Right lobe of liver (tissue), 6 donors: Measurements from ENCODE around the gene GALNTL6. TPM values are rescaled to one million over a fixed set of nuclear protein-coding genes. Genes with fewer than 3 reads are reported as not detected.
A peak's percentile ranks its signal among the peaks of the same experiment; 100 is the strongest.

ENCODE experiments used
- ATAC-seq, 4 donors: fragments of 200-7000 bp; cut with Tn5 transposase; one replicate each; pipeline ENCODE4 v1.9.1; 2020; ENCODE audit warnings: mild to moderate bottlenecking in 4 of 4, moderate library complexity in 4 of 4
- DNase-seq, 3 donors: peaks; one replicate each; pipeline ENCODE4 v3.0.0-alpha.2; 2020
- H3K27ac ChIP-seq, 3 donors: fragments of 200-600 bp; one replicate each; pipeline ENCODE4 v1.8.0; 2022
- H3K27me3 ChIP-seq, 2 donors: fragments of 200-600 bp; one replicate each; pipeline ENCODE4 v1.8.0; 2022
- H3K36me3 ChIP-seq, 4 donors: fragments of 200-600 bp; sonication (generic) in 1 of 4; one replicate each; pipeline versions ENCODE4 v1.5.1 to v1.8.0; 2017 to 2022; ENCODE audit warnings: control low read depth in 1 of 4
- H3K4me1 ChIP-seq, 4 donors: fragments of 200-600 bp; sonication (generic) in 1 of 4; one replicate each; pipeline versions ENCODE4 v1.5.1 to v1.8.0; 2017 to 2022; ENCODE audit warnings: control low read depth in 1 of 4
- H3K4me3 ChIP-seq, 3 donors: fragments of 200-600 bp; one replicate each; pipeline ENCODE4 v1.8.0; 2022
- H3K9me3 ChIP-seq, 4 donors: fragments of 200-600 bp; sonication (generic) in 1 of 4; one replicate each; pipeline versions ENCODE4 v1.5.1 to v1.8.0; 2017 to 2022; ENCODE audit warnings: control low read depth in 1 of 4
- POLR2A ChIP-seq: fragments of 450-650 bp; IDR thresholded peaks from one replicate; pipeline ENCODE4 v1.6.1; 2017; ENCODE audit warnings: antibody characterized with exemption, mild to moderate bottlenecking
- WGBS: methylation state at CpG from one replicate; pipeline ENCODE4 v1.1.6; 2018; ENCODE audit warnings: low coverage, low lambda C conversion rate; ENCODE audit not compliant: insufficient coverage; ENCODE audit errors: missing lambda C conversion rate; 5-methylcytosine and 5-hydroxymethylcytosine counted together
- intact Hi-C, 2 donors: fragments of 100-400 bp; cut with DNase I; formaldehyde crosslinking; loops; one replicate each; pipeline versions ENCODE4 v1.11.2 to v1.14.1; 2022
- total RNA-seq, 6 experiments: library from RNA; depleted of rRNA in 2 of 6; stranded (reverse); fragments of >200 nt in 2 of 6; fragmentation: NEBNext Ultra II Directional in 3 of 6; extraction: Animal tissue kit (Norgen Biotek cat#: 25700) in 3 of 6; gene quantifications; one replicate each; pipeline versions ENCODE4 v1.1.0 to v1.2.4, GENCODE V29; 2016 to 2023
- TF ChIP-seq, protein P1 (sequence below), 4 donors: fragments of 200-600 bp in 3 of 4; fragments of 450-650 bp in 1 of 4; IDR thresholded peaks; one replicate each; pipeline versions ENCODE4 v1.5.1 to v1.8.0; 2016 to 2022; ENCODE audit warnings: antibody characterized with exemption in 4 of 4, mild to moderate bottlenecking in 2 of 4
- donor health status: DM: no; HTN: yes; CAD: no.
- donor health status: DM: no; HTN: no; CAD: no.
- donor health status: DM: no; HTN: no; CAD: no.
- donor health status: DM: no; HTN: yes; CAD: no.
- donor health status: DM: no; HTN: yes; CAD: no.

GALNTL6 gene
- total RNA-seq, 6 experiments from 2014 or later: 0.15 to 1.1 (median 0.30) TPM; not detected in 3

DNA sequence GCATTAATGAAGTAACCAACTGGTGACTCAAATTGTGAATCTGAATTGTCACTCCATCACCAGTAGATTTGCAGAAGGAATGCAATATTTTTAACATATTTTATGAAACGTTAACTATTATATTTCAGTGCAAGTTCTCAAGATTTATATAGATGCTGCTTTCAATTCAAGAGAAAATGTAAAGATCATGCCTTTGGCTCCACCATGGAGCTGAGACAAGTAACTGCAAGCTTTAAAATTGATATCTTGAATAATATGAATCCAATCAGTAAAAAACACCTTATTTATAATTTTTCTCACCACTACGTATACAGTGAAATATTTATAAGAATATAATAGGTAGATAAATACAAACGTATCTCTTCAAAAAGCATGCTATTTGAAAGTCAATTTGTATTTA lies 27.8 kb upstream of the GALNTL6 start:
- no peaks in the 10 kb centered on the region for H3K4me1 ChIP-seq
- WGBS: 37% methylated on average over 3 of the region's 3 CpGs
- no peak for DNase-seq
- no peaks in the 10 kb centered on the region for H3K9me3 ChIP-seq
- no peaks in the 10 kb centered on the region for H3K27me3 ChIP-seq
- ATAC-seq: no peak
- intact Hi-C loops: no loop called here
- no peaks in the 10 kb centered on the region for H3K36me3 ChIP-seq
- TF ChIP-seq, protein P1, sequence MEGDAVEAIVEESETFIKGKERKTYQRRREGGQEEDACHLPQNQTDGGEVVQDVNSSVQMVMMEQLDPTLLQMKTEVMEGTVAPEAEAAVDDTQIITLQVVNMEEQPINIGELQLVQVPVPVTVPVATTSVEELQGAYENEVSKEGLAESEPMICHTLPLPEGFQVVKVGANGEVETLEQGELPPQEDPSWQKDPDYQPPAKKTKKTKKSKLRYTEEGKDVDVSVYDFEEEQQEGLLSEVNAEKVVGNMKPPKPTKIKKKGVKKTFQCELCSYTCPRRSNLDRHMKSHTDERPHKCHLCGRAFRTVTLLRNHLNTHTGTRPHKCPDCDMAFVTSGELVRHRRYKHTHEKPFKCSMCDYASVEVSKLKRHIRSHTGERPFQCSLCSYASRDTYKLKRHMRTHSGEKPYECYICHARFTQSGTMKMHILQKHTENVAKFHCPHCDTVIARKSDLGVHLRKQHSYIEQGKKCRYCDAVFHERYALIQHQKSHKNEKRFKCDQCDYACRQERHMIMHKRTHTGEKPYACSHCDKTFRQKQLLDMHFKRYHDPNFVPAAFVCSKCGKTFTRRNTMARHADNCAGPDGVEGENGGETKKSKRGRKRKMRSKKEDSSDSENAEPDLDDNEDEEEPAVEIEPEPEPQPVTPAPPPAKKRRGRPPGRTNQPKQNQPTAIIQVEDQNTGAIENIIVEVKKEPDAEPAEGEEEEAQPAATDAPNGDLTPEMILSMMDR (IDR thresholded peaks at IDR 0.05): no peak
- TF ChIP-seq POLR2A: no peak
- no peak overlapping the region for H3K27ac ChIP-seq
- no peak overlapping the region for H3K4me3 ChIP-seq

DNA sequence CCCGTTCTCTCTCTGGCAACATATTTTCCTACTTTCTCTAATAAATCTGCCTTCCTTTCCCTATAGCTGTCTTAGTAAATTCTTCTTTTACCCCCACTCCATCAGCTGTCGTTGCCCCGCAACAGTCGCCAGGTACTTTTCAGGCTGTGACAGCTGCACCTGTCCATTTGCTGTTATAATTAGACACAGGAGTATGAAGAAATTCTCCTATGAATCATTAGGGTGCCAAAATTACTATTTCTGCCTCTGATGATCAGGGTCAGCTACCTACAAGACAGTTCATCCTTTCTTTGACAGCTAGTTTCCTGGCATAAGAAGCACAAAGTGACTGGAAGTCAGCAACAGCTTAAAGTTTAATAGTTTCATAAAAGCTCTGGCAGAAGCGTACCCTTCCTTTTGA lies 19.5 kb upstream of the GALNTL6 start:
- TF ChIP-seq POLR2A: no peak
- TF ChIP-seq, protein P1 (IDR thresholded peaks at IDR 0.05): no peak
- Histone ChIP-seq H3K4me3 (no peak overlapping the region), H3K27ac (no peak overlapping the region), H3K27me3 (no peaks in the 10 kb centered on the region), H3K4me1 (no peaks in the 10 kb centered on the region), H3K36me3 (no peaks in the 10 kb centered on the region), H3K9me3 (no peaks in the 10 kb centered on the region)
- WGBS: 53% methylated on average over 5 of the region's 5 CpGs
- no peak for ATAC-seq
- intact Hi-C loops: no loop called here
- DNase-seq: no peak

DNA sequence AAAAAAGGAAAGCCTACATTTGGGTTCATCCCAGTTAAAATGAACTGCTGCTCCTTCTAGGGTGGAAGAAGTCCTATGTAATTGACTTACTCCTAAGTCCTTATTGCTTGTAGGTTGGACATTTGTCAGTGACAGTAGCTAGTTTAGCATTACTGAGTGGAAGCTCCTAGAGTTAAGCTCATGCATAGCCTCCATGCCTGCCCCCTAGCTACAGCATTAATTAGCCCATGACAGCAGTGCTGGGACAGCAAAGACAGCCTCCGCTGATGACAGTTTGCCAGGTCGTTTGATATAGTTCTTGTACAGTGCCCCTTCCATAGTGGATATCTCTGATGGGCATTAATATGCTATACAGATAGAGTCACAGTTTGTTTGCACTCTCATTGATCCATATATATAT lies 18.7 kb upstream of the GALNTL6 start:
- no peak overlapping the region for H3K4me3 ChIP-seq
- no peak for ATAC-seq

DNA sequence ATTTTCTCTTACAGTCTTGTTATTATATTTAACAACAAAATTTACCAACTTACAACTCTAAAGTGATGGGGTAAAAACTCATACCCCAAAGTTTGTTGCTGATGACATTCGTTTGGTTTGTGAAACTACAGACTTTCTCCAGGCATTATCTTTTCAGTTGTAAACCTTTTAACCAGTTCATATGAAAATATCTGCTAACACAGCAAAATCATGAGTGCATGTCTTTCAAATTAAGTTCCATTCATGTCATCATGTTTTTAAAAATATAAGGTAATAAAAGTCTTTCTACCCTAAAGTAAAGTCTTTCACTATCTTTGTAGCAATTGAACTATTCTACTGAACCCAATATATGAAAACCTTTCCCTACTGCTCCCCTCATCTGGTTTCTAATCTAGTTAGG lies 3.4 kb upstream of the GALNTL6 start:
- TF ChIP-seq, protein P1 (IDR thresholded peaks at IDR 0.05): no peak
- no peak for TF ChIP-seq POLR2A
- WGBS: 8% methylated on average over 1 of the region's 1 CpG

More for the DNA sequence above, 18.7 kb upstream of the GALNTL6 start:
- no CpG with 5 or more reads among the region's 2 CpGs for WGBS
- no peaks in the 10 kb centered on the region for H3K4me1 ChIP-seq
- no peaks in the 10 kb centered on the region for H3K9me3 ChIP-seq
- DNase-seq: no peak
- H3K27me3 ChIP-seq: no peaks in the 10 kb centered on the region
- TF ChIP-seq, protein P1 (IDR thresholded peaks at IDR 0.05): no peak
- no peak for TF ChIP-seq POLR2A
- H3K36me3 ChIP-seq: no peaks in the 10 kb centered on the region
- no peak overlapping the region for H3K27ac ChIP-seq
- intact Hi-C loops: no loop called here

DNA sequence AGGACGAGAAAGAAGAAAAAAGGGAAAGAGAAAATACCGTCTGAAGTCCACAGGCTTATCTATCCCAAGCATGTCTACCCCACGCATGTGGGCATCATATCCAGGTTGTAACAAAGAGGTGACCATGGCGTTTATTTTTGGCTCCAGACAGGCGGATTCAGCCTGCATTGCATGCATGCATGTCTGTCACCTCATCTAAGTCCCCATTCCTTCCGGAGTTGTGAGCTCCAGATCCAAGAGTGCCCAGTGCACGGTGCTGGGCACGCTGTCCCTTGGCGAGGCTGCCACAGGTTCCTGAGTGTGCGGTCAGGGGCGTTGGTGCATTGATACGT lies 905 bp upstream of the GALNTL6 start:
- 9% methylated on average over 8 of the region's 12 CpGs for WGBS
- Histone ChIP-seq H3K4me3 (no peak overlapping the region), H3K27ac (no peak overlapping the region), H3K9me3 (no peaks in the 10 kb centered on the region), H3K4me1 (peaks cover 0 to 7% (median 0%) of the 10 kb centered on the region in 4 donors), H3K36me3 (no peaks in the 10 kb centered on the region), H3K27me3 (peaks cover 0 to 18% of the 10 kb centered on the region in 2 donors)
- peak in 1 of 4 donors; percentile 19 for ATAC-seq
- intact Hi-C loops: no loop called here
- DNase-seq: no peak
- TF ChIP-seq, protein P1 (IDR thresholded peaks at IDR 0.05): no peak
- no peak for TF ChIP-seq POLR2A

More for the DNA sequence above, 3.4 kb upstream of the GALNTL6 start:
- intact Hi-C loops: no loop called here
- H3K4me3 ChIP-seq: no peak overlapping the region
- DNase-seq (no peak), ATAC-seq (no peak)
- H3K27ac ChIP-seq: no peak overlapping the region
- H3K4me1 ChIP-seq: peaks cover 0 to 7% (median 0%) of the 10 kb centered on the region in 4 donors
- peaks cover 0 to 18% of the 10 kb centered on the region in 2 donors for H3K27me3 ChIP-seq
- no peaks in the 10 kb centered on the region for H3K36me3 ChIP-seq
- H3K9me3 ChIP-seq: no peaks in the 10 kb centered on the region
